Activated CD4-positive, alpha-beta T cell treated with anti-CD3 and anti-CD28 coated beads, Interleukin-2, amount 50 U/mL, for 1 hour (primary cell): ENCODE measurements around the gene NPR1.
"Not testable (repeated sequence)": the region's sequence is repeated elsewhere in the genome, so short reads cannot be mapped to it uniquely, and the experiment has no call there.

Experiments
- DNase-seq: peaks from one replicate; pipeline ENCODE4 v3.0.0-alpha.2; 2020

The NPR1 gene

DNA sequence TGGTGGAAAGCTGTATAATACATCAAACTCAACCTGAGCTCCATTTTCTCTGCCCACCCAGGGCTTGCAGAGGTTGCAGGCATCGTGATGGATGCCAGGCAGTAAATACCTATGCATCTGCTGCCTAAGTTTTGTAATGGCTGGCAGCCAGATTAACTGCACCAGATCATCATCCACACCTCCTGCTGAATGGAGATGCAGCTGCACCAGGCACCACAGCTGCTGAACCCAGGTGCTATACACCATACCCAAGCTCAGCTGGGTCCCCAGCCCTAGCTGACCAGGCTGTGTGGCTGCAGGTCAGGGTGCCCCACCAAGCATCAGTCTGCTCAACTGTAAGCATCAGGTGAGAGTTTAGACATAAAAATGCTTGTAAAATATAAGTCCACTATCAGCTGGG, 26.7 kb upstream of the NPR1 start:
- DNase-seq: no peak

DNA sequence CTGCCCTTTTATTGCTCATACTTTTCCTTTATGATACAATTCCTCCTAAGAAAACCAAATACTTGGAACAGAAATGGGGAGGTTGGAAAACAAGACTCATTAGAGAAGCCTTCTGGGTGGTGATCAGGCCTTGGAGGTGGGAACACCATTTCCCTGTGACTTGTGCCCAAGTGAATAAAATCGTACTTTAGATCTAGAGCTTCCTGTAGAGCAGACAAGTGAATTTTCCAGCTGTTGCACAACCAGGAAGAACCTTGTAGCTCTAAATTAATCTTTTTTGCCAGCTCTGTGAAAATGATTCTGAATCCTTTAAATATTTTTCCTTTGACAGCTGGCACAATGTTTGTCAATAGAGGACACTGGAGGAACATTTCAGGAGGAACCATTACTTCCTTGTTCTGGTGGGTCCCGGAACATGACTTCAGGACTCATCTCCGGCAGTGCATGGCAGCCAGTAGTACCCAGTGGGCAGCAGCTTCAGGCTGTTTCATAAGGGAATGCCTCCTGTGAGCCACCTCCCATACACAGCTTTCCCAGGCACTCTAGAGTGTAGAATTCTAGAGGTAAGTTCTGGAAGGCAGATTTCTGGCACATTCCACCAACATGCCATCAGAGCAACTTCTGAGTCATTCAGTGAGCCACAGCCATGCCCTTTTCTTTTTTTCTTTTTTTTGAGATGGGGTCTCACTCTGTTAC, 25.5 kb upstream of the NPR1 start:
- DNase-seq: no peak

GRCh38 chr1:153655333-153655732, 23.2 kb upstream of the NPR1 start:
- no peak for DNase-seq

GRCh38 chr1:153658400-153659174, 19.9 kb upstream of the NPR1 start, which contains the start of gene SNAPIN:
SNAPIN (plus strand) TSS chr1:153658703; CDS start chr1:153658744, 41 bp downstream.
- peak; percentile 87 for DNase-seq

- DNase-seq: no peak
Measured at GRCh38 chr1:153659175-153659534, 19.3 kb upstream of the NPR1 start.

DNA sequence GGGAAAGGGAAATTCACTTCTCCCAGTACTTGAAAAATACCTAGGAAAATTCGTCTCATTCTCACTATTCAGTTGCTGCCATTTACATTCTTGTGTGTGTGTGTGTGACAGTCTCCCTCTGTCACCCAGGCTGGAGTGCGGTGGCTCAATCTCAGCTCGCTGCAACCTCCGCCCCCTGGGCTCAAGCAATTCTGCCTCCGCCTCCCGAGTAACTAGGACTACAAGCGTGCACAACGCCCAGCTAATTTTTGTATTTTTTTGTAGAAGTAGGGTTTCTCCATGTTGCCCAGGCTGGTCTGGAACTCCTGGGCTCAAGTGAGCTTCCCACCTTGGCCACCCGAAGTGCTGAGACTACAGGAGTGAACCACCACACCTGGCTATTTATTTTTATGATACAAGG, 18.8 kb upstream of the NPR1 start:
- no peak for DNase-seq

DNA sequence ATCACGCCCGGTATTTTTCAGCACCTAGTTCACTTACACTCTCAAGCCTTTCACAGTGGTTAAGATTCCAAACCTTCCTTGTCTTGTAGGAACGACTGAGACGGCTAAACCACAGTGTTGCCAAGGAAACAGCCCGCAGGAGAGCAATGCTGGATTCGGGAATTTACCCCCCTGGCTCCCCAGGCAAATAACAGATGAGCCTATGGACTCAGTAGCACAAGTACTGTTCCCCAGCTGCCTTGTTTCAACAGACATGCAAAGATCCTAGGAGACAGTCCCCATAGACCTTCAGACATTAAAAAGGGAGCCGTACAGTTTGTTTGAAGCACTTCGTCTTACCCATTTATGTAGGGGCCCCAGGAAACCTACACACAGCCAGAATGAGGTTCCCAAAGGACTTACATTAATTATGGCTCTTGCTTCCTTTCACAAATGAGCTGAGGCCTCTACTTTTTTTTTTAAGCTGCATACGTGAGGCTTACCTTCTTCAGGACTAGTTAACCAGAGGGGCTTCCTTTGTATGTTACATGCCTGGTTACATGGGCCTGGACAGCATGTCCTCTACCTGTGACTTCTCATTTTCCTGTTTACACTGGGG, 17.3 kb upstream of the NPR1 start:
- DNase-seq: no peak

GRCh38 chr1:153662269-153662668, 16.2 kb upstream of the NPR1 start:
- DNase-seq: no peak

GRCh38 chr1:153663211-153663610, 15.3 kb upstream of the NPR1 start:
- DNase-seq: no peak

GRCh38 chr1:153667439-153667838, 11.0 kb upstream of the NPR1 start:
- no peak for DNase-seq

DNA sequence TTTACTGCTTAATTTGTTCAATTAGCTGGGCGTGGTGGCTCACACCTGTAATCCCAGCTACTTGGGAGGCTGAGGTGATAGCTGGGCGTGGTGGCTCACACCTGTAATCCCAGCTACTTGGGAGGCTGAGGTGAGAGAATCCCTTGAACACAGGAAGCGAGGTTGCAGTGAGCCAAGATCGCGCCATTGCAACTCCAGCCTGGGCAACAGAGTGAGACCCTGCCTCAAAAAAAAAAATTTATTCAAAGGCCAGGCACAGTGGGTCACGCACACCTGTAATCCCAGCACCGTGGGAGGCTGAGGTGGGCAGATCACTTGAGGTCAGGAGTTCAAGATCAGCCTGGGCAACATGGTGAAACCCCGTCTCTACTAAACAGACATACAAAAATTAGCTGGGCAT, 9.8 kb upstream of the NPR1 start:
- not testable (repeated sequence) for DNase-seq

- DNase-seq: no peak
Measured at GRCh38 chr1:153669606-153670005, 8.9 kb upstream of the NPR1 start.

GRCh38 chr1:153670257-153670858, 8.1 kb upstream of the NPR1 start:
- DNase-seq: no peak

DNA sequence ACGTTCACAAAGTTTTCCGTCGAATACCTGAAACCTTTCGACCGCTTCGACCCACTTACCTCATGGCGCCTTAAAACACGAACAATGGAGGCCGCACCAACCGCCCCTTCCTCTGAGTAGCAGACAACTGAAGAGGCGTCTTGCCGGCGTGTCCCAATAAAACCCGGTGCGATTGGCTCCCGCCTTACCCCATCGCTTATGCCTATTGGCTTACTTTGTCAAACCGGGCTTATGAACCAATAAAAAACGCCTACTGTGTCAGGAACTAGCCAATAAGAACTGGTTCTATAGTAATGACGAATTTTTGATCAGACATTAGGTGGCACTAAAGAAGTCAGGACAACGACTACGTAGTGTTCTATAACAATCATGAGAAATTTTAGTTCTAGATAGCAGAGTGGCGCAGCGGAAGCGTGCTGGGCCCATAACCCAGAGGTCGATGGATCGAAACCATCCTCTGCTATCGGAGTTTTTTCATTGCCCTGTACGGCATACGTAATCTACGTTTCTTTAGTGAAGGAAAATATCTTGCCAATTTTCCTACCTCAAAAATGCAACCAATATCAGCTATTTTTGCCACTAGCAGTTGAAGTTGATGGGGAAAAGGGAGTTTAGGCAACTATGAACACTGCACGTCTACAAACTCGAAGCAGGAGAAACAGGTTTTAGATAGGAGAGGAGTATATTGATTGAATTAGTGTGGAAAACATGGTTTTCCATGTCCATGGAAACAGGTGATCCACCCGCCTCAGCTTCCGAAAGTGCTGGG, 7.4 kb upstream of the NPR1 start, which contains the start of gene ILF2:
TSS of gene ILF2 (minus strand) at position 135 of the 769 bp plus-strand sequence. CDS start at position 64, 71 bp downstream.
- peak; percentile 98 for DNase-seq

GRCh38 chr1:153671628-153672353, 6.7 kb upstream of the NPR1 start:
- peak; percentile 39 for DNase-seq

DNA sequence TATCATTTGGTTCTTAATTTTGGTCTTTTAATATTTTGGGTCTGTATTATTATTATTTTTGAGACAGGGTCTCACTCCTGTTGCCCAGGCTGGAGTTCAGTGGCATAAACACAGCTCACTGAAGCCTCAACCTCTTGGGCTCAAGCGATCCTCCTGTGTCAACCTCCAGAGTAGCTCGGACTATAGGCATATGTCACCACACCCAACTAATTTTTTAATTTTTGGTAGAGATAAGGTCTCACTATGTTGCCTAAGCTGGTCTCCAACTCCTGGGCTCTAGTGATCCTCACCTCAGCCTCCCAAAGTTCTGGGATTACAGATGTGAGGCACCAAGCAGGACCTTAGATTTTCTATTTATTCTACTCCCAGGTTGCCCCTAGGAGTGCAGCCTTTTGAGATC, 5.0 kb upstream of the NPR1 start:
- no peak for DNase-seq

- peak; percentile 43 for DNase-seq
Measured at GRCh38 chr1:153677718-153678518, 570 bp upstream of the NPR1 start.

DNA sequence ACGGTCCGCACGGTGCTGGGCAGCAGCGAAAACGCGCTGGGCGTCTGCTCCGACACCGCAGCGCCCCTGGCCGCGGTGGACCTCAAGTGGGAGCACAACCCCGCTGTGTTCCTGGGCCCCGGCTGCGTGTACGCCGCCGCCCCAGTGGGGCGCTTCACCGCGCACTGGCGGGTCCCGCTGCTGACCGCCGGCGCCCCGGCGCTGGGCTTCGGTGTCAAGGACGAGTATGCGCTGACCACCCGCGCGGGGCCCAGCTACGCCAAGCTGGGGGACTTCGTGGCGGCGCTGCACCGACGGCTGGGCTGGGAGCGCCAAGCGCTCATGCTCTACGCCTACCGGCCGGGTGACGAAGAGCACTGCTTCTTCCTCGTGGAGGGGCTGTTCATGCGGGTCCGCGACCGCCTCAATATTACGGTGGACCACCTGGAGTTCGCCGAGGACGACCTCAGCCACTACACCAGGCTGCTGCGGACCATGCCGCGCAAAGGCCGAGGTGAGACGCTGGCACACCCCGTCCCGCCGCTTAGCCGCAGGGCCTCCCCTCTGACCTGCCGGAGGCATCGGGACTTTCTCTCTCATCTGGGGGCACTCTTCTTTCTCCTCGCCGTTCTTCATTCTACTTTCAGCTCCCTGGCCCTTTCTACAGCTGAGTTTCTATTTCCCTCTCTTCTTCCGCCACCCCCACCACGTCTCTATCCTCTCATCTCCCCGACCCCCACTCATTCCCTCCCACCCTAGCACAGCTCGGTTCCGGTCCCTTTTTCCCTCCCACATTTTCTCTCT, 1.0 kb downstream of the NPR1 start:
- DNase-seq: peak; percentile 20

DNA sequence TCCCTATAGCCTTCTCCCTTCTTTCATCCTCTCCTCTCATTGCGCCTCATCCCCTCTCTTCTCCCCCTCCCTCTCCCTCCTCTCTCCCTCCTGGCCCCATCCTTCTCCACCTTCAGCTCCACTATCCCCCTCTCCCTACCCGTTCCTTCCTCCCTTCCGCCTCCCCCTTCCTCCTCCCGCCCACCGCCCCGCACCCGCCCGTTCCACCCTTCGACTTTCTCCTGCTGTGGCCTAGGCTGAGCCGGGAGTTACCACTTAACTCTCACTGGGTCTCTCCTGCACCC, 1.6 kb downstream of the NPR1 start:
- DNase-seq: no peak

- no peak for DNase-seq
Measured at GRCh38 chr1:153682730-153683129, 4.2 kb downstream of the NPR1 start.

DNA sequence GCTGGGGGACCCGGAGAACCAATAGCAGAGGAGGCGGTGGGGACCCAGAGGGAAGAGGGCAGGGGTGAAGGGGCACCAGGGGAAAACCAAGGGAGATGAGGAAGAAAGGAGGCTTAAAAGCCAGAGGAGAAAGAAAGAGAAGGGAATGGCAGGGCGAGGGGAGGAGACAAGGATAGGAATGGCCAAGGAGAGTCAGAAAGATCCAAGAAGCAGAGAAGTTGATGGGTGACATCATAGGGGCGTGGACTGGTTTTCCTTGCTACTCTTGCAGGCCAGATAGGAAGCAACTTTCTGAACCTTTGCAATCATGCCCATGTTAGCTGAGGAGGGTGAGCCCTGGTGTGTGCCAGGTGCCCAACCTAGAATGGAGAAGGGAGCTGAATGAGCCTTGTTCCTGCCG, 5.4 kb downstream of the NPR1 start:
- no peak for DNase-seq
